ENCODE measurements around the gene KCNMB2. TPM values are rescaled to one million over a fixed set of nuclear protein-coding genes. Genes with fewer than 3 reads are reported as not detected.
"Not testable (repeated sequence)": the region's sequence is repeated elsewhere in the genome, so short reads cannot be mapped to it uniquely, and the experiment has no call there.

KCNMB2 gene
- total RNA-seq, 1 donor from 2014 or later = not detected

- intact Hi-C loops (cut with DNase I) = no loop called here
- DNase-seq (ENCODE audit: low spot score) (no peak), ATAC-seq (no peak)
Measured at GRCh38 chr3:178718995-178719635, 182.9 kb downstream of the KCNMB2 start.

GRCh38 chr3:178732824-178733223 is 196.6 kb downstream of the KCNMB2 start:
- ATAC-seq (no peak), DNase-seq (ENCODE audit: low spot score) (no peak)
- intact Hi-C loops (cut with DNase I) = no loop called here

DNA sequence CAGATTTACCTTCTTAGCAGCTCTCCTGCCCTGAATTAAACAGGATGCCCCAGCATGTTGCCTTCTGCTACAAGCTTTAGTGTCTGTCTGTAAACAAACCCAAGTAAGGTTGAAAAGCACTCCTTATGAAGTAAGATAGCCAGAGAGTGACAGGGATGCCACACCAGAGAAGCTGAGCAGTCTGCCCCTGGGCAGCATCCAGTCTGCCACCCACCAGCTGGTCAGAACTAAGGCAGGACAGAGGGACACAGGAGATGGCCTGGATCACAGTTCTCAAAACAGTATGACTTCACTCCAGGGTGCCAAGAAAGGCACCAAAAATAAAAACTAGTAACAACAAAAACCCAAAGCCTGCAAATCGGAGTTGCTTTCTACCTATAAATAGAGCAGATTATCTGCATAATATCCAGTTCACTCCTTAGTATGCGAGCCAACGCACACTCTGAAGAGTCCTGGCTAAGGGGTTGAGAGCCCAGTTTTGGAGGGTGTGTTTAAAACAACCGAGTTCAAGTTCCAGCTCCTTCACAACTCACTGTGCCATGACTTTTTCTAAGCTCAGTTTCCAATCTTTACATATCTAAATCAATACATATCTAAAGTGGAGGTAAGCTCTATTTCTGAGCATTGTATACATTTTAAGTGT is 198.9 kb downstream of the KCNMB2 start:
- no peak for DNase-seq (ENCODE audit: low spot score)
- intact Hi-C loops (cut with DNase I) = no loop called here
- ATAC-seq = no peak

DNA sequence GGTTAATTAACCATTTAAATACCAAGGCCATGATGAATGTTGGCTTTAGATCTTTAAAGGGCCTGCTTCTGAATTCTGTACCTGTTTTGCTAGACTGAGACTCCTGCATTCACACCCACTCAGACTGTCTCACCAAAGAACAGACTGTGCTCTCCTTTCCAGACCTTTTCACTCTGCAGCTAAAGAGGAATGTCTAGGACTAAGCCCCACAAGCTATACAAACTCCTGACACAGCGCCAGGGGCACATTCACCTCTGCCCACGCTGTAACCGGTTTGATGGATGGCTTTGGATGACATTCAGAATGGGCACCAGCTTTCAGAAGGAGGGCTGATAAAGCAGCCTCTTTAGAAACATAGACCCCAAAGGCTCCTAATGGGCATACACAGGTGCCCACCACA is 200.1 kb downstream of the KCNMB2 start:
- DNase-seq (ENCODE audit: low spot score) = no peak
- intact Hi-C loops (cut with DNase I) = no loop called here
- ATAC-seq = no peak

DNA sequence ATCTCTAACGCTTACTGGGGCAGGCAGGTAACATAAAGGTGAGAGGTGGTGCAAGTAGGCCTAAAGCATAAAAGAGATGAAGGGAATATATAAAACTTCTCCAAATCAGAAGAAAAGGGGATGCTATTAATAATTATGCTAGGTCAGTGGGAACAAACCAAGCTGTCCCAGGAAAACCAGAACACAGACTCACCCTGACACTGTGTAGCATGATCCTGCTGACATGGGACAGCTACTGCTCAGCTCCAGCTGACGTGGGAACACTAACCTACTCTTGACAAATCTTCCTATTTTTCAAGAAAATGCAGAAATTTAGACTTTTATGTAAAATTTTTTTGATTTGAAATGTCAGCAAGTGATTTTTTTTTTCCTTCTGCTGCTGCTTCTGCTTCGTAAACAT is 203.5 kb downstream of the KCNMB2 start:
- DNase-seq (ENCODE audit: low spot score) = no peak
- intact Hi-C loops (cut with DNase I) = no loop called here
- no peak for ATAC-seq

- DNase-seq (ENCODE audit: low spot score) (no peak), ATAC-seq (no peak)
- intact Hi-C loops (cut with DNase I) = no loop called here
Measured at GRCh38 chr3:178741020-178741419, 204.8 kb downstream of the KCNMB2 start.

DNA sequence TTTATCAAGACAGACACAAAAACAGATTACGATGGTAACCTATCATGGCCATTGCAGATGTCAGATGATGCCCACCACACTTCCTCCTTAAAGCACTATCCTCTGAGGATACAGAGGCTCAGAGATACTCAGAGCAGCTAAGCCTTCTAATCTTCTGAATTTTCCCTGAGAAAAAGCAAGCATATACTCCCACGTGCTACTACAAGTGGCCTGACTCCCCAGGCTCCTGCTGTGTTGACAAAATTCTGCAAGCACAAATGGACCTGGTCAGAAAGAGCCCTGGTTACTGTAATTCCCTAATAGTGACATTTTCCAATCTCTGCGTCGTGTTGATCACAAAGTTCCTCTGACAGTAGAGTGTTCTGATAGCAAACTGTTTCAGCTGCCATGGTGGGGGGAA is 207.1 kb downstream of the KCNMB2 start:
- no peak for ATAC-seq
- intact Hi-C loops (cut with DNase I) = no loop called here
- no peak for DNase-seq (ENCODE audit: low spot score)

DNA sequence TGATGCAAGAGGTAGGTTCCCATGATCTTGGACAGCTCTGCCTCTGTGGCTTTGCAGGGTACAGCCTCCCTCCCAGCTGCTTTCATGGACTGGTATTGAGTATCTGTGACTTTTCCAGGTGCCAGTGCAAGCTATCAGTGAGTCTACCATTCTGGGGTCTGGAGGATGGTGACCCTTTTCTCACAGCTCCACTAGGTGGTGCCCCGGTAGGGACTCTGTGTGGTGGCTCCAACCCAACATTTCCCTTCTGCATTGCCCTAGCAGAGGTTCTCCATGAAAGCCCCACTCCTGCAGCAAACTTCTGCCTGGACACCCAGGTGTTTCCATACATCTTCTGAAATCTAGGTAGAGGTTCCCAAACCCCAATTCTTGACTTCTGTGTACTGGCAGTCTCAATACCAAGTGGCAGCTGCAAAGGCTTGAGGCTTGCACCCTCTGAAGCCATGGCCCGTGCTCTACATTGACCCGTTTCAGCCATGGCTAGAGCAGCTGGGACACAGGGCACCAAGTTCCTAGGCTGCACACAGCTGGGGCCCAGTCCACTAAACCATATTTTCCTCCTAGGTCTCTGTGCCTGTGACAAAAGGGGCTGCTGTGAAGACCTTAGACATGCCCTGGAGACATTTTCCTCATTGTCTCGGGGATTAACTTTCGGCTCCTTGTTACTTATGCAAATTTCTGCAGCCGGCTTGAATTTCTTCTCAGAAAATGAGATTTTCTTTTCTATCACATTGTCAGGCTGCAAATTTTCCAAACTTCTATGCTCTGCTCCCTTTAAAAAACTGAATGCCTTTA is 209.8 kb downstream of the KCNMB2 start:
- DNase-seq (ENCODE audit: low spot score); intact Hi-C loops (cut with DNase I); ATAC-seq: not testable (repeated sequence)

GRCh38 chr3:178748874-178749273 is 212.6 kb downstream of the KCNMB2 start:
- ATAC-seq (no peak), DNase-seq (ENCODE audit: low spot score) (no peak)
- intact Hi-C loops (cut with DNase I) = no loop called here

DNA sequence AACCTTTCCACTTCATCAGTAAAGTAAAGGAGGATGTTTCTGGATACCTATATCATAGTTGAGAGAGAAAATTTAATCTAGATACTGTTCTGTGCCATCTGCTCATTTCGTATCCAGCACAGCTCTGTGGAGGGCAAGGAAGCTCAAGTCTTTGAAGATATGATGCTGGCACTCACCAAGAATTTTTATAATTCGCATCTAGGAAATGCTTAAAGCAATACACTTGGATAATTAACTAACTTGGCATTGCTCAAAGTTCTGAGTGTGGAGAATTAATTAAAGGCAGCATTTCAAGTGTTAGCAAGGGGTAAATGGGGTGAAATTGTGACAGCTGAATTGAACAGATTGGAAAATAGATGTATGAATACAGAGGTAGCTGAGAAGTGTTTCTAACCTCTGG is 213.2 kb downstream of the KCNMB2 start:
- intact Hi-C loops (cut with DNase I) = no loop called here
- ATAC-seq = no peak
- DNase-seq (ENCODE audit: low spot score) = no peak

- DNase-seq (ENCODE audit: low spot score) (no peak), ATAC-seq (no peak)
- intact Hi-C loops (cut with DNase I) = no loop called here
Measured at GRCh38 chr3:178750639-178751300, 214.5 kb downstream of the KCNMB2 start.

- ATAC-seq (no peak), DNase-seq (ENCODE audit: low spot score) (no peak)
- intact Hi-C loops (cut with DNase I) = no loop called here
Measured at GRCh38 chr3:178752843-178753242, 216.6 kb downstream of the KCNMB2 start.

- ATAC-seq = no peak
- no peak for DNase-seq (ENCODE audit: low spot score)
- intact Hi-C loops (cut with DNase I) = no loop called here
Measured at GRCh38 chr3:178754852-178755510, 218.7 kb downstream of the KCNMB2 start.

DNA sequence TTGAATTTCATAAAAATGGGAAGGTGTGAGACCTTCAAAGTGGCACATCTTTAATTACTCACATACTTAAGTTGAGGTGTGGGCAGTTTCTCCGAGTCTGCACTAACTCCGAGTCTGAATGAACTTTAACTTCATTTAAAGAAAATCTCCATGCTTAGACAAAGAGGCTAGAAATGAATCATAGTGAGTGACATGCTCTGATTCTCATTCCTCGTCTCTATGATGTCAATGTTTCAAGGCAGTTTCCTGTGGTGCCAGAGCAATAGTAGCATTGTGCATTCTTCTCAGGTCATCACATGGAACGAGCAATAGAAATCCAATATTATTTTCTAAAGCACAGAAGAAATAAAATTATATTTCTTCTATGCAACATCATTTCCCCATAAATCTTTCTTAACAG is 224.8 kb downstream of the KCNMB2 start:
- ATAC-seq = no peak

GRCh38 chr3:178761461-178761860 is 225.2 kb downstream of the KCNMB2 start:
- intact Hi-C loops (cut with DNase I) = no loop called here
- DNase-seq (ENCODE audit: low spot score) (no peak), ATAC-seq (no peak)

More for the DNA sequence above, 224.8 kb downstream of the KCNMB2 start:
- DNase-seq (ENCODE audit: low spot score) = no peak
- intact Hi-C loops (cut with DNase I) = no loop called here

DNA sequence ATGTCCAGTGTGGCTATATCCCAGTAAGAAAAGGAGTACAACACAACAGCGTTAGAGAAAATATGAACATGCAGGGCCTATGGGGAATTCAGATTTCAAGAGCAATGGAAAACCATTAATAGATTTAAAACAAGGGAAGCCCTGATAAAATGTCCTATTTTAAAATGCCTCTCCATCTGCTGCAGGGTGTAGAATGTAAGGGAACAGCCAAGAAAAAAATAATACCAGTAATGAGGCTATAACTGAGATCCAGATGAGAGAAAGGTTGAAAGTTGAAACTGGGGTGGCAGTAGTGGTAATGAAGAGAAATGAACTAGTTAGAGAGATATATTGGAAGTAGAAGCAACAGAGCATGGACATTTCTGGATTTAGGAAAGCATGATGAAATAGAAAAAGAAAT is 226.1 kb downstream of the KCNMB2 start:
- ATAC-seq = no peak
- no peak for DNase-seq (ENCODE audit: low spot score)
- intact Hi-C loops (cut with DNase I) = no loop called here

GRCh38 chr3:178765472-178765871 is 229.2 kb downstream of the KCNMB2 start:
- ATAC-seq = no peak
- DNase-seq (ENCODE audit: low spot score) = no peak
- intact Hi-C loops (cut with DNase I) = no loop called here

- intact Hi-C loops (cut with DNase I) = no loop called here
- DNase-seq (ENCODE audit: low spot score) (no peak), ATAC-seq (no peak)
Measured at GRCh38 chr3:178767581-178767980, 231.3 kb downstream of the KCNMB2 start.
